ENCODE data around the gene FMN2. TPM values are rescaled to one million over a fixed set of nuclear protein-coding genes. Genes with fewer than 3 reads are reported as not detected.

The FMN2 gene
- total RNA-seq, 1 donor from 2014 or later: 0.38 TPM

DNA sequence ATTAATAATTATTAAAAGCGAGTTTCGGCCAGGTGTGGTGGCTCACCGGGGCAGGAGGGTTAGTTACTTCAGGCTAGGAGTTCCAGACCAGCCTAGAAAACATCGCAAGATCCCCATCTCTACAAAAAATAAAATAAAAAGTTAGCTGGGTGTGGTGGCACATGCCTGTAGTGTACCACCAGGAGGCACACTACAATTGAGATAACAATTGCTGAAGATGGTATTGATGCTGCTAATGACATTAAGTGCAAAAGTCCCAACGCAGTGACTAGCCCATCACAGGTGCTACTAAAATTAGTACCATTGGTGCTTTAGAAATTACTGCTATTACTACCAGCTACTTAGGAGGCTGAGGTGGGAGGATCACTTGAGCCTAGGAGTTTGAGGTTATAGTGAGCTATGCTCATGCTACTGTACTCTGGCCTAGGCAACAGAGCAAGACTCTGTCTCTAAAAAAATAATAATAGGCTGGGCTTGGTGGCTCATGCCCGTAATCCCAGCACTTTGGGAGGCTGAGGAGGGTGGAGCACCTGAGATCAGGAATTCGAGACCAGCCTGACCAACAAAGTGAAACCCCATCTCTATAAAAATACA lies 363.6 kb downstream of the FMN2 start:
- intact Hi-C loops (cut with DNase I): no loop called here
- no peak for DNase-seq (ENCODE audit: low spot score)

DNA sequence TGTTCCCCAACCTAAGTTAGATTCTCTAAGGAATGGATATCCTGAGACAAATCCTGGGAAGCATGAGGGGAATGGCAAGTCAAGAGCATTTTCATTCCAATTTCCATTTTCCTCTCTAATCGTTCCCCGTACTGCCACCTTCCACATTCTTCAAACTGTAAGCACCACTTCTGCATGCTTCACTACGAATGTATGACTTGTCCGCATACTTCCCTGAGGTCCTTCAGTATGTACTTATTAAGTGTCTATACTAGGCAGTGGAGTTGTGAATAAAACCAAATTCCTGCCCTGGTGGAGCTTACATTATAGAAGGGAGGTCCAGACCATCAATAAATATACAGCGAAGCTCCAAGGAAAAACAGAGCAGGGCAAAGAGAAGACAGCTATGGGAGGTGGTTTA lies 365.5 kb downstream of the FMN2 start:
- no peak for DNase-seq (ENCODE audit: low spot score)
- intact Hi-C loops (cut with DNase I): no loop called here

DNA sequence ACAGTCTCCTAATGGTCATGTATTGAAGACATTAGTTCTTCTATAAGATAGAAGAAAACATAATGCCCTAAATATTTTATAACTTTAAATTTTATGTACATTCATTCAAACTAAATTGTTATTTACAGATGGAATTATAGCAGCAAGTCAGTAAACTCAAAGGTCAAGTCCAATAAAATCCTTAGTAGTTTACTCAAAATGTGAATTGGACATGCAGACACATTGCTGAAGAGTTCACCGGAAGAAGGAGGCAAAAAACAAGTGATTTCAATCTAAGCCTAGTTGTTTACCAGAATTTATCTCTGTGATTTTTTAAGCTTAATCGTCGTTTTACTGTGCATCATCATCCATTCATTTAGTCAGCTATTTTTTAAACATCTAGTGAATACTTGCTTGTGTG lies 370.6 kb downstream of the FMN2 start:
- no peak for DNase-seq (ENCODE audit: low spot score)

DNA sequence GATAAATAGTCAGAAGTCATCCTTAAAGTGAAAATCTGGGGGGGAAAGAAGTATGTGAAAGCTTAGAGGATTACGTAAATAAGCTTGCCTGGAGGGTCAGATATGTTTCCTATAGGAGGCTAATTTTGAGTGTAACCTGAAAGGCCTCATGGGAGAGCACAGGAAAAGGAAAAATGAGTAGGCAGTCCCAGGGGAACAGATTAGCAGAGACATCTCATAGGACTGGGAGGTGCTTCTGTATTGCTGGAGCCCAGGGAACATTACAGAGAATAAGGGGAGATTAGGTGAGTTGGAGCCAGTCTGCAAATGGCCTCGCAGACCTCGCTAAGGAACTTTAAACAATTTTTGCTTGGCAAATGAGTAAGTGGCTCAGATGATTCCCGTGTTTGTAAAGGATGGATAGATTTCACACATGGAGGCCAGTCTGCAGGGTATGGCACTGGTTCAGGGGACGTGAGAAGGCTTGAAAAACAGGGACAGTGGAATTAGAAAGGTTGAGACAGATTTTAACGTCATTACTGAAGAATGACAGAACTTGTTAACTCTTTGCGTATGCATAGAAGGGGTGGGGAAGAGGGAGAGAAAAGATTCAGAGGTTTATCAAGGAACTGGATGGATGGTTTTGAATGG lies 371.2 kb downstream of the FMN2 start:
- no peak for DNase-seq (ENCODE audit: low spot score)
- intact Hi-C loops (cut with DNase I): no loop called here

More for the DNA sequence above, 370.6 kb downstream of the FMN2 start:
- intact Hi-C loops (cut with DNase I): no loop called here

DNA sequence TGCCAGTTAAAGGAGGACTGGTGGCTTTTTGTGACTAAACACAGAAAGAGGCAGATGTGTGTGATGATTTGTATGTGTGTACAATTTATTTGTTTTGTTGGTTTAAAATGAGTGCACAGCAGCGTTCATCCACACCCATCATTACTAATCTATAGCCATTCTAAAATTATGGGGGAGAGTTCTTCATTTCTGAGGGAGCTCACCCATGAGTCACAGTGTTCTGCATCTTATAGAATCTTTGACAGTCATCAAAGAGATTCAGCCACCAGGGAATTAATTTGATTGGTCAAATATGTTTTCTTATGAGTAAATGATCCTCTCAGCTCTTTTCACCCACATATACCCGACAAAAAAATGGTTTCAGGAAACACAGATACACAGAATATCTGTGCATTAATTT lies 372.4 kb downstream of the FMN2 start:
- no peak for DNase-seq (ENCODE audit: low spot score)
- intact Hi-C loops (cut with DNase I): no loop called here

DNA sequence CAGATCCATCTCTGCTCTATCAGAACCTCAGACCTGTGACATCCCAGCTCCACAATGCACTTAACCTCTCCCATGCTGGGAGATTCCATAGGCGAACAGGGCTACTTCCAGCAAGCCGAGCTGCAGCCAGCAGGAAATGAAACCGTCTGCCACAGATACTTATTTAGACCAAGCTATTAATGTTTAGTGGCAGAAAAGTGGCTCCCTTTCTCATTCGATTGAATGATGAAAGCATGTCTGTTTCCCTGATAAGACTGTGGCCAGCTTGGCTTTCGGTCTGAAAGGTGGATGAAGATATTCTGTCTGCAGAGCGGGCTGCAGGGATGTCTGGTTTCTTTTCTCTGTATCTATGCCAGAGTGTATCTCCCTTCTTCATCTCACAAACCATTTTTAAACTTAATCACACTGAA lies 373.9 kb downstream of the FMN2 start:
- intact Hi-C loops (cut with DNase I): no loop called here
- no peak for DNase-seq (ENCODE audit: low spot score)

DNA sequence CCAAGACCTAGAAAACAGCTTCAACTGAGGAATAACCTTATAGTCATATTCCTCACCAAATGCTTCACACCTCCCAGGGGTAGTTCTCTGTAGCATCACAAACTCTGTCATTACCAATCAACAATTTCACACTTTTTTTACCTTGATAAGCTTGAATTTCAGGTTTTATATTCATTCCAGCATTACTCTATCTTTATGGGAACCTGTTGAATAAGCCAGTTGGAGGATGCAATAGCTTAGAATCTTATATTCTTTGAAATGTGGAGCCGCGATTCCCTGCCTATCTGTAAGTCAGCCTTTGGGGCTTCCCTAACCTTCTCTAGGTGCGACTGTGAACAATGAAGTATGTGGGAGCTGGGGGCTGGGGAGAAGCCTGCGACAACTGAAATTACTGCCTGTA lies 374.8 kb downstream of the FMN2 start:
- intact Hi-C loops (cut with DNase I): no loop called here

DNA sequence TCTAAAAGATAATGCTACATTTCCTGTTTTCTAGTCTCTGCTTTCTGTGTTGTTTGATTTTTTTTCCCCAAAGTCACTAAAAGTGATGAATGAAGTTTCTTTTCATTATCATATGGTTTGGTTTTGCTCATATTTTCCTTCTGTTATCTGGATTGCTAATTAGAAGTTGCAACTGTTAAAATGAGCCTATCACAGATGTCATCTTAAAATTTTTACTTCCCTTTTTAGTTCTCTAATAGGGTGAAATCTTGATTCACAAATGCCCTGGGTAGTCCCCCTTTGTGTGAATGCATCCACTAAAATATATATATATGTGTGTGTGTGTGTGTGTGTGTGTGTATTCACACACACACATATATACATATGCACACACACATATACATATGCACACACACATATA lies 376.2 kb downstream of the FMN2 start:
- intact Hi-C loops (cut with DNase I): no loop called here
- DNase-seq (ENCODE audit: low spot score): no peak

More for the DNA sequence above, 374.8 kb downstream of the FMN2 start:
- DNase-seq (ENCODE audit: low spot score): no peak

DNA sequence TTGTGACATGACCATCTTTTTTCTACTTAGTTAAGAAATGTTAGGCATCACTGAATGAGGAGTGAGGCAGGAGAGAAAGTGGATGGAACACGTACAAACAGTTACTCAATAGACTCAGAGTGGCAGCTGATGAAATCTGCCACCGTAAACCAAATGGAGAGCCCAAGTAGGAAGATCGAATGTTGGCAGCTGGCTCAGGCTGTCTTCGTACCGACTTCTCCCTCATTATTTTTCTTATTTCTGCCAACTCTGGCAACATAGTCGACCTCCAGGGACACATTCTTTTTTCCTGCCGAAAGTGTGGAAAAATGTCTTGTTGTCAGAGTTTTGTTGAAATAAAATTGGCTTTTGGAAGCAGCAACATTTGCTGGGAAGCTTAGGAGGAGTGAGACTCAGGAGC lies 377.0 kb downstream of the FMN2 start:
- no peak for DNase-seq (ENCODE audit: low spot score)
- intact Hi-C loops (cut with DNase I): no loop called here

DNA sequence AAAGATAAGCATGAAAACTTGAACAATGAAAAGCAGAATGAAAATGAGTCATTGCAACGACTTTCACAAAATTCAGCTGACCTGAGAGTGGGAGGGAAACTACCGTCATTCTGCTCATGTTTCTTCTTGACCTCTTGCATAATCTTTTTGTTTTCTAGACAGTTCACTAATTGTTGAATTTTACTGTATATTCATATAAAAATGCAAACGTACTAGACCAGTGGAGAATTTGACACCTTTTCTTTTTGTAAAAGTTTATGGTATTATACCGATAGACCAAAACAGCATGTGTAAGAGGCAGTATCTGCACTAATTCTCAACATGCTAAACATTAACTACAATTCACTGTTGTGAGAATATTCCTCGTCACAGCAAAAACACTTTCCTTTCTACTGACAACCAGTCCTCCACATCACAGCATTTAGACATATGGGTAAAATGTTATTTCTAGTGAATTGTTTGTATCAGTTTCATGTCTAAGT lies 382.5 kb downstream of the FMN2 start:
- no peak for DNase-seq (ENCODE audit: low spot score)

DNA sequence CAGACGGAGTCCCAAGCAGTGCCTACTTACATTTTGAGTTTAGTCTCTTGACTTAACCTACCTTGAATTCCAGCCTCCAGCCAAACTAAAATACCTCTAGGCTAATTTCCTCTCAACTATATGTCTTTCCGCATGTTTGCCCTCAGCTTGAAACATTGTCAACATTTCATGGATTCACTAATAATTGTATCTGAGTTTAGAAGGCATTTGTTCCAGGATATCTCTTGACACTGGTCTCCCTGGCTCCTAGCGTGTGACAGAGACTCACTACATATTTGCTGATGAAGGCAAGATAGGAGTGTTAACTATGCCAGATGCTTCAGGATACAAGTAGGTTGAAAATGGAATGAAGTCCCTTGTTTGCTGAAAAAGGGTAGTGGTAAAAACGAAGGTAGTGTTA lies 384.1 kb downstream of the FMN2 start:
- intact Hi-C loops (cut with DNase I): no loop called here
- no peak for DNase-seq (ENCODE audit: low spot score)

More for the DNA sequence above, 382.5 kb downstream of the FMN2 start:
- intact Hi-C loops (cut with DNase I): no loop called here

DNA sequence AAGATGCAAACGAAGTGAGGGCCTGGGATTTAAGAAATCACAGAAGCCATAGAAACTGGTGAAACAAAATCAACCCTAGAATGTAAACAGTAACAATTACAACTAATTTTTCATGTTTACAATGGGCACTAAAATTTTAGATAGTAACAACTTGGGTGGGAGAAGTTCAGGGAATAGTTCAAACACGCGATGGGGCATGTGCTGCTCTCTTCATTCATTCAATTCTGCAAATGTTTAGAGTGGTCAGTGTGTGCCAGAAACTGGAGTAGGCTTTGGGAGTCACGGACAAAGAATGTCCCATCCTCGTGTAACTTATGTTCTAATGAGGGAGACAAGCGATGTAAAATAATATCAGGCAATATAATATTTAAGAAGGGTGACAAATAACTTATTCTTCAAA lies 386.9 kb downstream of the FMN2 start:
- intact Hi-C loops (cut with DNase I): no loop called here
- no peak for DNase-seq (ENCODE audit: low spot score)

DNA sequence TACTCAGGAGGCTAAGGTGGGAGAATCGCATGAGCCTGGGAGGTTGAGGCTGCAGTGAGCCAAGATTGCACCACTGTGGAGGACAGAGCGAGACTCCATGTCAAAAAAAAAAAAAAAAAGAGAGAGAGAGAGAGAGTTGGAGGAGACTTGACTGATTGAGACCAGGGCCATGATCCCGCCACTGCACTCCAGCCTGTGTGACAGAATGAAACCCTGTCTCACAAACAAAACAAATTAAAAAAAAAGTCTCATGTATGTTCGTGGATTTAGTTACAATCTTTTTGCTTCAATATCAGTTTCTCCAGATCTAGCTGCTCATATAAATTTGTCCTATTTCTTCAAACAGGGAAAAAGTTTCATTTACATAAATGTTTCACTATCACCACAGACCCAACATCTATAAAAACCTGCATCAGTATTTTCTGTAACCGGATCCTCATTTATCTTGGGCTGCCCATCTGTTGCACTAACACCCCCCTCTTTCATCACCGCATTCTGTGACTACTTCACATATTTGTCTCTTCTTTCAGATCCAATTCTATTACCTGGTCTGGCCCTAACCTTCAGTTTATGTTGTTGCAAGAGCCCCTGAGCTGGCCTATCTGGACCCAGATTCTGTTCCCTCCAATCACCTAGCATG lies 393.2 kb downstream of the FMN2 start:
- no peak for DNase-seq (ENCODE audit: low spot score)
- intact Hi-C loops (cut with DNase I): no loop called here

DNA sequence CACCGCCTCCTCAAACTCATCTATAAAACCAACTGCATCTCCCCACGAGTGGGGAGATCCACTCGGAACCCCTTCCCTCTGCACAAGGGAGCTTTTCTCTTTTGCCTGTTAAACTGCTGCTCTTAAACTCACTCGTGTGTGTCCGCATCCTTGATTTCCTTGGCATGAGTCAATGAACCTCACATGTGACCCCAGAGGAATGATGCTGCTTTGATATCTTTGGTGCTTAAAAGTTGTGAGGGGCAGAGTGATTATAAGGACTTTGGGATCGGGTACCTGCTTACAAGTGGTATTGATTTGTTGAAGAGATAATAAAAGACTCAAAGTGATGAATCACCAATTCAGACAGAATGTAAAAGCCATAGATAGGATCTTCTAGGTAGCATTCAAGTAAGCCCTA lies 394.9 kb downstream of the FMN2 start:
- intact Hi-C loops (cut with DNase I): no loop called here
- no peak for DNase-seq (ENCODE audit: low spot score)

DNA sequence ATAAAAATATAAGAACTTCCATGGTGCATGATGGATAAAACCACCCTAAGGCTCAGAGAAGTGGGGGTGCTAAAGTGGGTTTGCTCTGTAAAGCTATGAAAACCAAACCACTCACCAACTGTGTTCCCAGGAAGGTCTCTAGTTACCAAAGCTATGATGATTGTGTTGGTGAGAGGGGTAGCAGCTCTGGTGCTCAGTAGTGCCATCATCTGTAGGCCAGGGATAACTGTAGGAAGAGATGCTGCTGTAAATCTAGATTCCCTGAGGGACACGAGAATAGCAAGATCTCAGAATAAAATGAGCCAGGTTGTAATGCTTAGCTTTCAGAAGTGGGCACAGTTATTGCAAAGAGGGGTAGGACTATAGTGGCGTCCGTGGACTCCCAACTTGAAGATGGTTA lies 395.8 kb downstream of the FMN2 start:
- intact Hi-C loops (cut with DNase I): no loop called here
- DNase-seq (ENCODE audit: low spot score): no peak

DNA sequence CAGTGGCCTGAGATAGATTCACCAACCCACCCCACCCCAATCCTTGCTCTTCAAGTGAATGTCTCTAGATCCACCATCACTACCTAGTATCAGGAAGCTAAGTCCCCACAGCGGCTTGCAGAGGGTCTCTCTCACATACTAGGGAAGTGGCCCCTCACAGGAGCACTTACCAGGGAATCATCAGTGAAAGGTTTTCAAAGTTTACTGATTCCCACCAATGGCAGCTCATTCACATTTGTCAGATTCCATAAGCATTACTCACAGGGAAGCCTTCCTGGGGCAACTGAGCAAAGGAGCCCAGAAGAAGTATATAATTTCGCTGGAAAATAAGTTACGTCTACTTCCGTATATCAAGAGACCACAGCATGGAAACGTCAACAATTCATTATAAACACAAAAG lies 399.5 kb downstream of the FMN2 start:
- DNase-seq (ENCODE audit: low spot score): no peak
- intact Hi-C loops (cut with DNase I): no loop called here

DNA sequence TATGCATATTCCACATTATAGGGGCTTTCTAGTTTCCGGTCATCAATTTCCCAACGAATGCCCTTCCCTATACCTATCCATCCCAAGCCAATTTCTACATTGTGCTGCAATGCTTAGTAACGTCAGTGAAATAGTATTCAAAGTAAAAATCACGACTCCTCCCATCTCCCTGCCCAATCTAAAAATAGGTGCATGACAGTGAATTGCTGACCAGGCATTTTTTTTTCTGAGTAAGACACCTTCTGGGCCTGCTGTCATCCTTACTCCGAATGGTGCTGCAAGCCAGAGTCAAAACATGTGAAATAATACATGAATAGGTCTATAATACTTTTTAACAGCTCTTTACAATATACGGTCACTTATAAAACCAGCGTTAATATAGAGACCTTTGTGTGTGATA lies 400.1 kb downstream of the FMN2 start:
- no peak for DNase-seq (ENCODE audit: low spot score)
- intact Hi-C loops (cut with DNase I): no loop called here

DNA sequence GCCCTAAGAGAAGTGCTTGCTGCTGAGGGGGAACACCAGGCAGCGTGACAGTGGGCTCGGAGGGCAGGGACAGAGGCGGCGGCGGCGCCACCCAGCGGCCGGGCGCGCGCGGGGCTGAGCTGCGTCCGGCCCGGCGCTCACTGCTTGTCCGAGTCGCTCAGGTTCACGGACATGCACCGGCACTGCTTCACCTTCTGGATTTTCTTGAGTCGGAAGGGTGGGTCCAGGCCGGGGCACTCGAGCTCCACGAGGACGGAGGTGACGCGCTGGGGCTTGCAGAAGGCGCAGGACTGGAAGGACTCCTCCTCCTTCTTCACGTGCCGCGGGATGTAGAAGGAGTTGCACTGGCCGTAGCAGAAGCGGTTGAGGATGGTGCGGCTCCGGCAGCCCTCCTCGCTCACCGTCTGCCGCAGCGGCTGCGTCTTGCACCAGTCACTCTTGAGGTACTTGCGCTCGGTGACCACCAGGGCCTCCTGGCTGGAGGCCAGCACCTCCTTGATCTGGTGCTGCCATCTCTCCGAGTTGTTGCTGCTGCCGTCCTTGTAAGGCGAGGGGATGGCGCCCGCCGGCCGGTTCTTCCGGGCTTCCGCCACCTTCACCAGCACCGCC lies 401.3 kb downstream of the FMN2 start:
- intact Hi-C loops (cut with DNase I): no loop called here
- no peak for DNase-seq (ENCODE audit: low spot score)

DNA sequence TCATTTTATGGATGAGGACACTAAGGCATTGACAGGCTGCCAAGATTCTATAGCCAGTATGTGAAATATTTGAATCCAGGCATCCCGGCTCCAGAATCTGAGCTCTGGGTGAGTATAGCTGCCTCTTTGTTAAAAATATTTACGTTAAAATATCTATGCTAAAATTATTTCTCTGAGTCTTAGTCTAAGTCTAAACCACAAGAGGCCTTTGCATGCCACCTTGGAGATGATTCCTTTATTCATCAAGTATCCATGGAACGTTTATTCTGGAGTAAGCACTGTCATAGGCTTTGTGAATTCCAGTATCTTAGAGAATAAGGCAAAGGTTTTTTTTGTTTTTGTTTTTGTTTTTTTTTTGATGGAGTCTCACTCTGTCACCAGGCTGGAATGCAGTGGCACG lies 403.9 kb downstream of the FMN2 start:
- DNase-seq (ENCODE audit: low spot score): no peak
- intact Hi-C loops (cut with DNase I): no loop called here

DNA sequence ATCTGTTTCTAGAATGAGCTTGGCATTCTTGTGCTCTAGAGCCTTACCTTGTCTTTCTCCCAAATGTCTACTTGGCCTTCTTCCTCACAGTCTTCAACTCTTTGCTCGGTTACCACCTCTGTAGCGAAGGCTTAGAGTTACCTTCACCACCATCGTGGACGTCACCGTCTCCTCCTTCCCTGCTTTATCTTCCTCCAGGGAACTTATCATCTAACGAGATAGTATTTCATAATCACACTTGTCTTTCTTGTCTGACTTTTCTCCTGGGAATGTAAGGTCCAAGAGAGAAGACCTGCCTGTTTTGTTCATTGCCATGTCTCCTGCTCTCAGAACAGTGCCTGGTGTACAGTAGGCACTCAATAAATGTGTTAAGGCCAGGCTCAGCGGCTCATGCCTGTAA lies 404.7 kb downstream of the FMN2 start:
- intact Hi-C loops (cut with DNase I): no loop called here
- DNase-seq (ENCODE audit: low spot score): no peak

DNA sequence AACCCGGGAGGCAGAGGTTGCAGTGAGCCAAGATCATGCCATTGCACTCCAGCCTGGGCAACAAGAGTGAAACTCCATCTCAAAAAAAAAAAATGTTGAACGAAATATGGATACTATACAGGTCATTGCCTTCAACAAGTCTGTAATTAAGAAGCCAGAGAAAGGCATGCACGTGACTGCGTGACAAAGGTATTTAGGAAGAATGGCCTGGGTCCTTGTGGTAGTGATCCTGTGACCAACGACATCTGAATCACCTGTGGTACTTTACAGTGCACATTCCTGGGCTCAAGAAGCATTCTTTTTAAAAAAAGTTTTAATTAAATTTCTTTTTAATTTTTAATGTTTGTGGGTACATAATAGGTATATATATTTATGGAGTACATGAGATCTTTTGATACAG lies 405.3 kb downstream of the FMN2 start:
- intact Hi-C loops (cut with DNase I): no loop called here
- DNase-seq (ENCODE audit: low spot score): no peak
